NOMO-1 treated with DMSO at 0.1 percent for 48 hours (cell line): Measurements from ENCODE around the gene LEMD1.

Experiments used
- DNase-seq: peaks from one replicate; lab custom pipeline; 2025; ENCODE audit not compliant: unreplicated experiment; lab: John Stamatoyannopoulos, UW

Gene LEMD1

GRCh38 chr1:205356440-205357139 is 65.3 kb downstream of the LEMD1 start, which contains the start of gene KLHDC8A:
KLHDC8A (minus strand) TSS chr1:205356922; CDS start chr1:205343604, 13,318 bp downstream.
- no peak for DNase-seq

- no peak for DNase-seq
These were observed 66.8 kb downstream of the LEMD1 start for GRCh38 chr1:205355075-205355453.

- peak; percentile 41 for DNase-seq
These were observed 67.4 kb downstream of the LEMD1 start for GRCh38 chr1:205354259-205355074.

GRCh38 chr1:205353612-205354011 is 68.2 kb downstream of the LEMD1 start:
- DNase-seq, result no peak

GRCh38 chr1:205353191-205353590 is 68.7 kb downstream of the LEMD1 start:
- no peak for DNase-seq

- no peak for DNase-seq
These were observed 69.7 kb downstream of the LEMD1 start for GRCh38 chr1:205351984-205352713.

GRCh38 chr1:205350691-205351141 is 71.1 kb downstream of the LEMD1 start:
- no peak for DNase-seq

- DNase-seq, result no peak
These were observed 71.7 kb downstream of the LEMD1 start for GRCh38 chr1:205350124-205350523.

- DNase-seq, result no peak
These were observed 73.0 kb downstream of the LEMD1 start for GRCh38 chr1:205348554-205349487.

GRCh38 chr1:205346956-205347574 is 74.8 kb downstream of the LEMD1 start:
- DNase-seq, result no peak

- DNase-seq, result no peak
These were observed 76.1 kb downstream of the LEMD1 start for GRCh38 chr1:205345761-205346160.

GRCh38 chr1:205344066-205344928 is 77.6 kb downstream of the LEMD1 start:
- DNase-seq, result peak; percentile 7

GRCh38 chr1:205343431-205344065 is 78.3 kb downstream of the LEMD1 start:
- DNase-seq, result no peak

- no peak for DNase-seq
These were observed 78.9 kb downstream of the LEMD1 start for GRCh38 chr1:205342986-205343385.

- no peak for DNase-seq
These were observed 81.2 kb downstream of the LEMD1 start for GRCh38 chr1:205340676-205341075.

GRCh38 chr1:205339717-205340116 is 82.1 kb downstream of the LEMD1 start:
- DNase-seq, result no peak

- DNase-seq, result no peak
These were observed 82.6 kb downstream of the LEMD1 start for GRCh38 chr1:205339197-205339702.

- DNase-seq, result no peak
These were observed 83.8 kb downstream of the LEMD1 start for GRCh38 chr1:205338011-205338410.
